Mesothelial cell of epicardium (in vitro differentiated cells): ENCODE results near the gene PTPRG. TPM values are rescaled to one million over a fixed set of nuclear protein-coding genes. Genes with fewer than 3 reads are reported as not detected.
A peak's percentile ranks its signal among the peaks of the same experiment; 100 is the strongest.

Experiments
- DNase-seq, 2 experiments: peaks; one replicate each; pipeline ENCODE4 v3.0.0; 2021; ENCODE audit warnings: low spot score in 2 of 2; ENCODE audit not compliant: unreplicated experiment in 2 of 2
- H3K27ac Mint-ChIP-seq: 2 replicates; pipeline ENCODE4 v1.8.0; 2021; ENCODE audit warnings: mixed read lengths
- H3K27me3 Mint-ChIP-seq: 2 replicates; pipeline ENCODE4 v1.8.0; 2021; ENCODE audit warnings: low read depth, mixed read lengths
- H3K36me3 Mint-ChIP-seq: 2 replicates; pipeline ENCODE4 v1.8.0; 2021; ENCODE audit warnings: mixed read lengths
- H3K4me1 Mint-ChIP-seq: 2 replicates; pipeline ENCODE4 v1.8.0; 2021; ENCODE audit warnings: mixed read lengths
- H3K4me3 Mint-ChIP-seq: 2 replicates; pipeline ENCODE4 v1.8.0; 2021; ENCODE audit warnings: mild to moderate bottlenecking, moderate library complexity, mixed read lengths
- H3K9me3 Mint-ChIP-seq: 2 replicates; pipeline ENCODE4 v1.8.0; 2021; ENCODE audit warnings: mixed read lengths
- CTCF ChIP-seq: fragments of 200-600 bp; sonication (generic); IDR thresholded peaks from one replicate; pipeline ENCODE4 v1.5.0; 2021; ENCODE audit warnings: antibody characterized with exemption; ENCODE audit not compliant: unreplicated experiment
- total RNA-seq: library from RNA; stranded (reverse); gene quantifications from 3 replicates; pipeline ENCODE4 v1.2.1, GENCODE V29; 2021

The PTPRG gene
- total RNA-seq, 1 donor from 2014 or later: 40.4 TPM

- Mint-ChIP-seq H3K9me3 (no peaks in the 10 kb centered on the region), H3K4me1 (peaks cover 16% of the 10 kb centered on the region), H3K4me3 (no peak overlapping the region), H3K27me3 (no peaks in the 10 kb centered on the region), H3K36me3 (no peaks in the 10 kb centered on the region), H3K27ac (no peak overlapping the region)
- DNase-seq: no peak
- TF ChIP-seq CTCF: no peak
These were observed 308.0 kb downstream of the PTPRG start for GRCh38 chr3:61869371-61869770.

DNA sequence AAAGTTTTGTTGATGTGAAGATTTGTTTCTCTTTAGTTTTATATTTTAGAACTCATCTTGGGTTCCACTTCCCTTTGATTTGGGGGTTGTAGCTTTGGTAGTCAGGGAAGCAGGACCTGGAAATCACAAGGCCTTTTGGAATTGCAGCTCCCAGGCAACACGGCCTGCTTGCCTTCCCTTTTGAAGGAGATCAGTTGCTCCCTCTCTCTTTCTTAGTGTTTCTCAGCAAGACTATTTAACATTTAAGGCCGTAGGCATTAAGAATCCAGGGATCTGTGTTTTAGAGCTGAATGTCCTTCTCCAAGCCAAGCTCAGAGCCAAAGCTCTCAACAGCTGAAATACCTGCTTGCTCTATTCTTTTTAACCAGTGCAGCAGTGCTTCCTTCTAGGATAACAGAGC, 310.3 kb downstream of the PTPRG start:
- H3K36me3 Mint-ChIP-seq: no peaks in the 10 kb centered on the region
- no peak for DNase-seq
- TF ChIP-seq CTCF: no peak
- no peak overlapping the region for H3K4me3 Mint-ChIP-seq
- no peaks in the 10 kb centered on the region for H3K9me3 Mint-ChIP-seq
- H3K27me3 Mint-ChIP-seq: no peaks in the 10 kb centered on the region
- no peak overlapping the region for H3K27ac Mint-ChIP-seq
- H3K4me1 Mint-ChIP-seq: peaks cover 25% of the 10 kb centered on the region

DNA sequence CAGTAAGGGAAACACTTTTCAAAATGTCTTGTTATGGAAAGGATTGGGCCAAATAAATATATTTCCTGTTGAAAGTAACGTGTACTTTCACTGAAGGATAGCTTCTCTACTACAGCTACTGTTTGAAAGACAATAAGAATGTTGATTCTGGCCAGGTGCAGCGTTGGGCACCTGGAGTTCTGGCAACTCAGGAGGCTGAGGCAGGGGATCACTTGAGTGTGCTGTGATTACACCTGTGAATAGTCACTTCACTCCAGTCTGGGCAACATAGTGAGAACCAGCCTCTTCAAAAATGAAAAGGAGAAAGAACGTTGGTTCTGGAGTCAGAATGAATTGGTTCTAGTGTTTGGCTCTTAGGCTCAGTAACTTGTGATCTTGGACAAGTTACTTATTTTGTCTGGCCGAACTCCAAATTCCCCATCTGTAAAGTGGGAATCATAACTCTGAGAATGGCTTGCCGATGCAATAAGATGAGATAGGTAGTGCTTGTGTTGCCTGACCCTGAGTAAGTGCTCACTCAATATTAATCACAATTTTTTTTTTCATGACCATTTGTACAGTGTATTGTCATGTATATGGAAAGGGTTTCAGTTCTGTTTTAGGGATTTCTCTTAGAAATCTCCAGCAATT, 310.8 kb downstream of the PTPRG start:
- Mint-ChIP-seq H3K4me1 (peaks cover 30% of the 10 kb centered on the region), H3K27ac (no peak overlapping the region), H3K27me3 (no peaks in the 10 kb centered on the region), H3K36me3 (no peaks in the 10 kb centered on the region), H3K4me3 (no peak overlapping the region), H3K9me3 (no peaks in the 10 kb centered on the region)
- no peak for DNase-seq
- no peak for TF ChIP-seq CTCF

- Mint-ChIP-seq H3K27ac (peak overlapping the region; percentile 64), H3K36me3 (no peaks in the 10 kb centered on the region), H3K9me3 (no peaks in the 10 kb centered on the region), H3K4me3 (no peak overlapping the region), H3K27me3 (no peaks in the 10 kb centered on the region), H3K4me1 (peaks cover 43% of the 10 kb centered on the region)
- no peak for DNase-seq
- TF ChIP-seq CTCF: no peak
These were observed 313.9 kb downstream of the PTPRG start for GRCh38 chr3:61875046-61875844.

- no peak for TF ChIP-seq CTCF
- H3K4me1 Mint-ChIP-seq: peaks cover 43% of the 10 kb centered on the region
- H3K4me3 Mint-ChIP-seq: no peak overlapping the region
- H3K36me3 Mint-ChIP-seq: no peaks in the 10 kb centered on the region
- no peaks in the 10 kb centered on the region for H3K9me3 Mint-ChIP-seq
- DNase-seq: no peak
- peak overlapping the region; percentile 90 for H3K27ac Mint-ChIP-seq
- H3K27me3 Mint-ChIP-seq: no peaks in the 10 kb centered on the region
These were observed 314.8 kb downstream of the PTPRG start for GRCh38 chr3:61875976-61876671.
